ENCODE results near the gene PLSCR2. TPM values are rescaled to one million over a fixed set of nuclear protein-coding genes. Genes with fewer than 3 reads are reported as not detected.

Gene PLSCR2
- total and polyA plus RNA-seq, 2 of the 8 experiments (the other 6 are each of a cell fraction or from before 2014, with no cell fraction given) = not detected

GRCh38 chr3:146384786-146385185 is 84.6 kb downstream of the PLSCR2 start:
- H2AFZ ChIP-seq (ENCODE audit: low read length) = no peak overlapping the region
- H3K23me2 ChIP-seq (ENCODE audit: low read depth, low read length) = no peaks in the 10 kb centered on the region
- H3K27me3 ChIP-seq (replicated peaks in 1 of 4; ENCODE audit: control insufficient read depth in 3 of 4, extremely low read depth in 1 of 4, insufficient read depth in 3 of 4, low read length in 3 of 4) = no peaks in the 10 kb centered on the region
- no peaks in the 10 kb centered on the region; a peak in 1 of 8 replicates for H3K36me3 ChIP-seq (ENCODE audit: control insufficient read depth in 2 of 4, insufficient read depth in 4 of 4, low read length in 3 of 4)
- H3K4ac ChIP-seq (replicated peaks; ENCODE audit: insufficient read length, low read depth, low read length) = no peak overlapping the region
- H2BK12ac ChIP-seq (ENCODE audit: low read depth, low read length) = no peak overlapping the region
- H3K79me1 ChIP-seq (ENCODE audit: low read depth, low read length) = no peaks in the 10 kb centered on the region
- no peak overlapping the region for H3K9ac ChIP-seq (replicated peaks in 1 of 4; ENCODE audit: extremely low read depth in 1 of 4, low read depth in 3 of 4, low read length in 3 of 4)
- no peak overlapping the region for H2BK120ac ChIP-seq (replicated peaks; ENCODE audit: low read depth, low read length)
- H3K27ac ChIP-seq (ENCODE audit: low read depth, low read length) = no peak overlapping the region; the same call in 1 of the 2 replicates
- H3K14ac ChIP-seq (ENCODE audit: insufficient read length) = no peak overlapping the region
- H2BK15ac ChIP-seq (ENCODE audit: low read length) = no peak overlapping the region
- CTCF ChIA-PET (ENCODE audit: partially characterized antibody) = no interaction called here
- H3K23ac ChIP-seq (ENCODE audit: insufficient read length) = no peak overlapping the region
- H3K79me2 ChIP-seq (ENCODE audit: control insufficient read depth in 1 of 2, insufficient read depth in 2 of 2, low read length in 2 of 2) = no peaks in the 10 kb centered on the region
- H2BK20ac ChIP-seq (ENCODE audit: low read length) = no peak overlapping the region
- no peak overlapping the region for H4K8ac ChIP-seq (ENCODE audit: extremely low read depth, insufficient read depth, low read length)
- no peak overlapping the region for H2AK5ac ChIP-seq (ENCODE audit: low read depth, low read length)
- no peak overlapping the region for H2BK5ac ChIP-seq (ENCODE audit: low read depth, low read length)
- no peaks in the 10 kb centered on the region for H4K20me1 ChIP-seq (replicated peaks in 1 of 2; ENCODE audit: control insufficient read depth in 1 of 2, insufficient read depth in 2 of 2, low read length in 2 of 2)
- no peak overlapping the region for H4K91ac ChIP-seq (replicated peaks; ENCODE audit: insufficient read length, low read length)
- DNase-seq (ENCODE audit: low read depth in 1 of 2, low spot score in 2 of 2) (no peak), FAIRE-seq (no peak)
- POLR2A ChIA-PET (ENCODE audit: partially characterized antibody) = no interaction called here
- H4K5ac ChIP-seq (ENCODE audit: insufficient read length, low read depth, low read length) = no peak overlapping the region
- no peak overlapping the region for H3K4me2 ChIP-seq (ENCODE audit: insufficient read depth in 1 of 2, low read depth in 2 of 2, low read length in 2 of 2)
- H3K9me3 ChIP-seq (ENCODE audit: insufficient read depth in 2 of 2, low read depth in 1 of 2, low read length in 1 of 2) = no peaks in the 10 kb centered on the region
- H3K56ac ChIP-seq (replicated peaks; ENCODE audit: insufficient read length, low read depth, low read length) = no peak overlapping the region
- no peaks in the 10 kb centered on the region for H3K4me1 ChIP-seq (replicated peaks in 1 of 4; ENCODE audit: control insufficient read depth in 3 of 4, insufficient read depth in 4 of 4, low read length in 3 of 4)
- no peak overlapping the region for H3K18ac ChIP-seq (ENCODE audit: extremely low read depth, low read length)
- no peak overlapping the region for H3K4me3 ChIP-seq (ENCODE audit: extremely low read depth in 1 of 4, insufficient read depth in 2 of 4, low read depth in 3 of 4, low read length in 4 of 4)
- TF ChIP-seq HDAC2 (IDR thresholded peaks at IDR 0.05; ENCODE audit: borderline replicate concordance in 1 of 2, low read depth in 2 of 2, low read length in 2 of 2) = no peak
- TF ChIP-seq PHF8 (conservative IDR thresholded peaks at IDR 0.05; ENCODE audit: low read depth, low read length) = no peak
- TF ChIP-seq SP2 (IDR thresholded peaks at IDR 0.05; ENCODE audit: low read length) = no peak
- no peak for TF ChIP-seq NRF1 (IDR thresholded peaks at IDR 0.05; ENCODE audit: low read depth, low read length)
- TF ChIP-seq NANOG (IDR thresholded peaks at IDR 0.05; ENCODE audit: insufficient read depth, low read depth, low read length, poor library complexity, severe bottlenecking) = no peak
